VCaP (cell line): ENCODE data around the gene IGF1R.
"Not testable (repeated sequence)": the region's sequence is repeated elsewhere in the genome, so short reads cannot be mapped to it uniquely, and the experiment has no call there.

Experiments
- H3K27ac ChIP-seq: fragments of 450-650 bp; 2 replicates; pipeline ENCODE4 v1.5.1; 2017
- TF ChIP-seq, protein P1 (sequence below): fragments of 450-650 bp; conservative IDR thresholded peaks from 2 replicates; pipeline ENCODE4 v1.5.1; 2017; ENCODE audit warnings: mild to moderate bottlenecking, moderate library complexity

Gene IGF1R

DNA sequence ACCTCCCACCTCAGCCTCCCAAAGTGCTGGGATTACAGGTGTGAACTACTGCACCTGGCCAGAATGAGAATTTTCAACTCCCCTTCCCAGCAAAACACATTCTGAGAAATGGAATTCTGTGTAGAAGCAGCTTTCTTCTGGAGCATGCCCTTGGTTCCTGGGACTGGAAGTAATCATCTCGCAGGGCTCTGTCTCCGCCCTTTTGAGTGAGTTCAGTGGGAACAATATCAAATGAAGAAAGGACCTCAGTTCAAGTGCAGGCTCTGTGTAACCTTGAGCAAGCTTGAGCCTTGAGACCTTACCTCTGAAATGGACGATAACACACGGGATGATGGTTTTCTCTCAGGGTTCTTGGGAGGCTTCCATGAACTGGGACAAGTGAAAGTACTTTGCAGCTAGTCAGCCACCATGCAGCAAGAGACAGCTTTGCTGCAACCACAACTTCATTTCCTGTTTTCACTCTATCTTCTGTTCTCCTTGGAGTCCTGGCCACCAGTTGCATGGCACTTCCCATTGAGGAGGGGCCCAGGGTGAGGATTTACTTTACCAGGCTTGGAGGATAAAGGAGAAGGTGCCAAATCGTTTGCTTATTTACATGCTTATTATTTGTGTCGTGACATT lies 35.7 kb upstream of the IGF1R start:
- H3K27ac ChIP-seq, result no peak overlapping the region
- TF ChIP-seq, protein P1, sequence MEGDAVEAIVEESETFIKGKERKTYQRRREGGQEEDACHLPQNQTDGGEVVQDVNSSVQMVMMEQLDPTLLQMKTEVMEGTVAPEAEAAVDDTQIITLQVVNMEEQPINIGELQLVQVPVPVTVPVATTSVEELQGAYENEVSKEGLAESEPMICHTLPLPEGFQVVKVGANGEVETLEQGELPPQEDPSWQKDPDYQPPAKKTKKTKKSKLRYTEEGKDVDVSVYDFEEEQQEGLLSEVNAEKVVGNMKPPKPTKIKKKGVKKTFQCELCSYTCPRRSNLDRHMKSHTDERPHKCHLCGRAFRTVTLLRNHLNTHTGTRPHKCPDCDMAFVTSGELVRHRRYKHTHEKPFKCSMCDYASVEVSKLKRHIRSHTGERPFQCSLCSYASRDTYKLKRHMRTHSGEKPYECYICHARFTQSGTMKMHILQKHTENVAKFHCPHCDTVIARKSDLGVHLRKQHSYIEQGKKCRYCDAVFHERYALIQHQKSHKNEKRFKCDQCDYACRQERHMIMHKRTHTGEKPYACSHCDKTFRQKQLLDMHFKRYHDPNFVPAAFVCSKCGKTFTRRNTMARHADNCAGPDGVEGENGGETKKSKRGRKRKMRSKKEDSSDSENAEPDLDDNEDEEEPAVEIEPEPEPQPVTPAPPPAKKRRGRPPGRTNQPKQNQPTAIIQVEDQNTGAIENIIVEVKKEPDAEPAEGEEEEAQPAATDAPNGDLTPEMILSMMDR, result no peak

DNA sequence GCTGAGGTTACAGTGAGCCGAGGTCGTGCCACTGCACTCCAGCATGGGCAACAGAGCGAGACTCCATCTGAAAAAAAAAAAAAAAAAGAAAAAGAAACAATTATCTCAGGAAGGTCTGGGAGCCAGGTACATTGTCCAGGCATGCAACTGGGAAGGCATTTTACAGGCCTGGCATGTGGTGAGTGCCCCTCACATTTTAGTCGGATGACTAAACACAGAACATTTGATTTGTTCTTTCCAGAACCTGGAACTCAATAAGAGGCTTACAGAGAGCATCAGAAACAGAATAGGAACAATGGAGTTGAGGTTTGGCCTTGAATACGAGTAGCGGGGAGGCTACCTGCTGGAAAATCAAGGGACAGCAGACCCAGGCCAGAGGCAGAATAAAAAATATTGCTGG lies 33.7 kb upstream of the IGF1R start:
- TF ChIP-seq, protein P1, result no peak
- H3K27ac ChIP-seq, result no peak overlapping the region

GRCh38 chr15:98616397-98616796 lies 31.9 kb upstream of the IGF1R start:
- no peak overlapping the region for H3K27ac ChIP-seq
- TF ChIP-seq, protein P1, result no peak

GRCh38 chr15:98617328-98617980 lies 30.9 kb upstream of the IGF1R start:
- no peak overlapping the region for H3K27ac ChIP-seq
- TF ChIP-seq, protein P1, result no peak

DNA sequence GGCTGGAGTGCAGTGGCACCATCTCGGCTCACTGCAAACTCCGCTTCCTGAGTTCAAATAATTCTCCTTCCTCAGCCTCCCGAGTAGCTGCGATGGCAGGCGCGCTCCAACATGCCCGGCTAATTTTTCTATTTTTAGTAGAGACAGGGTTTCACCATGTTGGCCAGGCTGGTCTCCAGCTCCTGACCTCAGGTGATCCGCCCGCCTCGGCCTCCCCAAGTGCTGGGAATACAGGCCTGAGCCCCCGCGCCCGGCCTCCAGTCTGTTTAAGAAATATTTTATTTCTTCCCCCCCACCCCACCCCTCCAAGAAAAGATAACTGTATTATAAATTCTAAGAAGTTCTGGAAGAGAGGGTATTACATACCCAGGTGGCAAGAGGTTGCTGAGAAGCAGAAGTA lies 29.8 kb upstream of the IGF1R start:
- not testable (repeated sequence) for H3K27ac ChIP-seq

GRCh38 chr15:98620020-98620419 lies 28.3 kb upstream of the IGF1R start:
- H3K27ac ChIP-seq, result no peak overlapping the region
- TF ChIP-seq, protein P1, result no peak

GRCh38 chr15:98621021-98621420 lies 27.3 kb upstream of the IGF1R start:
- no peak overlapping the region for H3K27ac ChIP-seq

DNA sequence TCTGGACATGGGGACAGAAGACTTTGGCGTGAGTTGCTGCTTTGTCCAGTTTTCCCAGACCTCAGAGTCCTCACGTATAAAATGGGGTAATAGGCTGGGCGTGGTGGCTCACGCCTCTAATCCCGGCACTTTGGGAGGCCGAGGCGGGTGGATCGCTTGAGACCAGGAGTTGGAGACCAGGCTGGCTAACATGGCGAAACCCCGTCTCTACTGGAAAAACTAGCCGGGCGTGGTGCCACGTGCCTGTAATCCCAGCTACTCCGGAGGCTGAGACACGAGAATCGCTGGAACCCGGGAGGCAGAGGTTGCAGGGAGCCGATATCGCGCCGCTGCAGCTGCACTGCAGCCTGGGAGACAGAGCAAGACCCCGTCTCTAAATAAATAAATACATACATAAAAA lies 22.7 kb upstream of the IGF1R start:
- no peak overlapping the region for H3K27ac ChIP-seq
- TF ChIP-seq, protein P1, result no peak

More at GRCh38 chr15:98621021-98621420, 27.3 kb upstream of the IGF1R start:
- TF ChIP-seq, protein P1, result no peak
